Memory B cell (primary cell): ENCODE results near the gene MICU1.
A peak's percentile ranks its signal among the peaks of the same experiment; 100 is the strongest.
"Not testable (repeated sequence)": the region's sequence is repeated elsewhere in the genome, so short reads cannot be mapped to it uniquely, and the experiment has no call there.

Source experiments
- ATAC-seq: fragments of 150-1000 bp; cut with Tn5 transposase; 2 replicates; pipeline ENCODE4 v1.10.0; 2021; ENCODE audit warnings: low read depth, mild to moderate bottlenecking, moderate library complexity
- DNase-seq, 2 donors: peaks; one replicate each; pipeline ENCODE4 v3.0.0; 2022; ENCODE audit warnings: low spot score in 2 of 2
- H3K27ac Mint-ChIP-seq: one replicate; pipeline ENCODE4 v1.8.0; 2022; ENCODE audit warnings: mild to moderate bottlenecking, moderate library complexity, mixed read lengths
- H3K27me3 Mint-ChIP-seq: one replicate; pipeline ENCODE4 v1.8.0; 2022; ENCODE audit warnings: mixed read lengths
- H3K36me3 Mint-ChIP-seq: one replicate; pipeline ENCODE4 v1.8.0; 2022; ENCODE audit warnings: mild to moderate bottlenecking, mixed read lengths
- H3K4me1 Mint-ChIP-seq: one replicate; pipeline ENCODE4 v1.8.0; 2022; ENCODE audit warnings: mixed read lengths
- H3K4me3 Mint-ChIP-seq: one replicate; pipeline ENCODE4 v1.8.0; 2022; ENCODE audit warnings: mild to moderate bottlenecking, moderate library complexity, mixed read lengths
- H3K9me3 Mint-ChIP-seq: one replicate; pipeline ENCODE4 v1.8.0; 2022; ENCODE audit warnings: mixed read lengths

The MICU1 gene, protein sequence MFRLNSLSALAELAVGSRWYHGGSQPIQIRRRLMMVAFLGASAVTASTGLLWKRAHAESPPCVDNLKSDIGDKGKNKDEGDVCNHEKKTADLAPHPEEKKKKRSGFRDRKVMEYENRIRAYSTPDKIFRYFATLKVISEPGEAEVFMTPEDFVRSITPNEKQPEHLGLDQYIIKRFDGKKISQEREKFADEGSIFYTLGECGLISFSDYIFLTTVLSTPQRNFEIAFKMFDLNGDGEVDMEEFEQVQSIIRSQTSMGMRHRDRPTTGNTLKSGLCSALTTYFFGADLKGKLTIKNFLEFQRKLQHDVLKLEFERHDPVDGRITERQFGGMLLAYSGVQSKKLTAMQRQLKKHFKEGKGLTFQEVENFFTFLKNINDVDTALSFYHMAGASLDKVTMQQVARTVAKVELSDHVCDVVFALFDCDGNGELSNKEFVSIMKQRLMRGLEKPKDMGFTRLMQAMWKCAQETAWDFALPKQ

DNA sequence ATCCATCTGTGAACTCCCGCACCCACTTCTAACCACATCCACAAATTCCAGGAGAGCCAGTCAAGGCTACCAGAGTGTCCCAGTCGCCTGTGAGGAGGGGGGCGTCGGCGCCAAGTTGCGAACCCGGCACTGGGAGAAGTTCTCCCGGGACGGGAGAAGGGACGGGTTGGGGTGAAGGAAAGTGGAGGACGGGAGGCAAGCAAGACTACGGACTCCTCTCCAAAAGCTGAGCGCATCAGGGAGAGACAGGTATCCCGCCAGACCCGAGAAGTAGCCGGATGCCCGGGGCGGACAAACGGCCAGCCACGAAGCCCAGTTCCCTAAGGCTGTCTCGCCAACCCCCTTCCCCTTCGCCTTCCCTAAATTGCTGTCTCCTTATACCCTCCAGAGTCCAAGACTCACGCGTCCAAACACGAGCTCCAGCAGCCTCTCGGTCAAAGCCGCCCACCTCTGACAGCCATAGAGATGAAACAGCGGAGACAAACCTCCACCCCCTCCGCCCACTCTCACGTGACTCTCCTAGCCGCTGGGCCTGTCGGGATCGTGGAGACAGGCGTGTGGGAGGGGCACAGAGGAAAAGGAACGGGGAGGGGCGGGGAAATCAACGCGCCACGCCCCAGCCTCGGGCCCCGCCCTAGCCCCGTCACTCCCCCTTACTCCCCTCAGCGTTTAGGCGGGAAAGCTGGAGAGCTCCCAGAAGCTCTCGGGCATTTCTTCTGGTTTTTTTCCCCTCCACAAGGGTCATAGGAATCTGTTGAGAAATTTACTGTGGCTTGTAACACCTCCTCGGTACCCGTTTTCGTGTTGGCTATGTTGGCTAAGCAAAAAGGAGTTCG is at the start of gene MICU1:
TSS of gene MICU1 (minus strand) at position 472 of the 836 bp plus-strand sequence. CDS start 59,286 bp downstream, outside the sequence.
- DNase-seq (peak; percentile 81 to 90), ATAC-seq (peak; percentile 98)
- H3K27ac Mint-ChIP-seq = peak within 1 kb of the TSS; percentile 89
- H3K36me3 Mint-ChIP-seq = peaks cover 2% of the 10 kb centered on the region
- H3K9me3 Mint-ChIP-seq = no peaks in the 10 kb centered on the region
- peak within 1 kb of the TSS; percentile 97 for H3K4me3 Mint-ChIP-seq
- peaks cover 8% of the 10 kb centered on the region for H3K4me1 Mint-ChIP-seq
- no peaks in the 10 kb centered on the region for H3K27me3 Mint-ChIP-seq

DNA sequence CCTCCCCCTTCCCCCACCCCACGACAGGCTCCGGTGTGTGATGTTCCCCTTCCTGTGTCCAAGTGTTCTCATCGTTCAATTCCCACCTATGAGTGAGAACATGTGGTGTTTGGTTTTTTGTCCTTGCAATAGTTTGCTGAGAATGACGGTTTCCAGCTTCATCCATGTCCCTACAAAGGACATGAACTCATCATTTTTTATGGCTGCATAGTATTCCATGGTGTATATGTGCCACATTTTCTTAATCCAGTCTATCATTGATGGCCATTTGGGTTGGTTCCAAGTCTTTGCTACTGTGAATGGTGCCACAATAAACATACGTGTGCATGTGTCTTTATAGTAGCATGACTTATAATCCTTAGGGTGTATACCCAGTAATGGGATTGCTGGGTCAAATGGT is 48.3 kb upstream of the MICU1 start:
- H3K4me3 Mint-ChIP-seq, DNase-seq, ATAC-seq, H3K4me1 Mint-ChIP-seq, H3K36me3 Mint-ChIP-seq, H3K27me3 Mint-ChIP-seq, H3K27ac Mint-ChIP-seq, H3K9me3 Mint-ChIP-seq: not testable (repeated sequence)

DNA sequence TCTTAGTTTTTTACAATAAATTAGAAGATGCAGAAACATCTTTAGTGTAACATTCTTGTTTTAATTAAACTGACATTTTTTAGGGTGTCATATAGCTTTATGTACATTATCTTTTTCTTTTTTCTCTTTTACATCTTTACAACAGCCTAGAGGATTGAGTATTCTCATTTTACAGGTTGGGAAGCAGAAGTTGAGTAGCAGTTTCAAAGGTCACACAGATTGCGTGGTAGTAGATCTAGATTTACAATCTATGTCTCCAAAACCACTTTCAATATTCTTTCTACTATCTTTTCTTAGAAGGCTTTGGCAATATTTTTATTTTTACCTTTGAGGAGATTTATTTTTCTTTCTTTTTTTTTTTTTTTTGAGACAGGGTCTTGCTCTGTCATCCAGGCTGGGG is 47.4 kb upstream of the MICU1 start:
- Mint-ChIP-seq H3K27ac (no peak overlapping the region), H3K4me1 (peaks cover 5% of the 10 kb centered on the region), H3K9me3 (no peaks in the 10 kb centered on the region), H3K4me3 (no peak overlapping the region), H3K36me3 (peaks cover 1% of the 10 kb centered on the region), H3K27me3 (no peaks in the 10 kb centered on the region)
- no peak for ATAC-seq
- no peak for DNase-seq

DNA sequence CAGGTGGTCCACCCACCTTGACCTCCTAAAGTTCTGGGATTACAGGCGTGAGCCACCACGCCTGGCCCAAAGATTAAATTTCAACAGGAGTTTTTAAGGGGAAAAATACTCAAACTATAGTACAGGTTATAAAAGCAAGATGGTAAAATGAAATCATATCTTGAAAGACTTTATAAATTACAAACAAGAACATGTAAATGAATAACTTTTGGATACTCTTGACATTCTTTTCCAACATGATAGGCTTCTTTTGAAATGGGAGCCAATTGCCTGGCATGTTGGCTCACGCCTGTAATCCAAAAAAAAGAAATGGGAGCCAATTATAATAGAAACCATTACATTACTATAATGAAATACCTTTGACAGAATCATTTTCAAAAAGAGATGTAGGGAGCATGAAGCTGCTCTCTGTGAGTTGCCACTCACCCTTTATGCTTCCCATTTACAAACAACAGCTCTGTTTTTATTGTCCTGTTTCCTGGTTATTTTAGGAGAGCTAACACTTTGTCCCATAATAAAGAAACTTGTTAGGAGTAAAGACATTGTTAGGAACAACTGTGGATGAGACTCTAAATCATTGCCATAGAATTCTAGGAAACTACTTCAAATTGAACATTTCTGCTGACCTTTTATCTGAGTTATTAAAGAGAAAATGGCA is 41.5 kb upstream of the MICU1 start:
- DNase-seq (no peak), ATAC-seq (no peak)
- Mint-ChIP-seq H3K27ac (no peak overlapping the region), H3K4me1 (no peaks in the 10 kb centered on the region), H3K36me3 (peaks cover 1% of the 10 kb centered on the region), H3K4me3 (no peak overlapping the region), H3K9me3 (no peaks in the 10 kb centered on the region), H3K27me3 (peaks cover 2% of the 10 kb centered on the region)

GRCh38 chr10:72665925-72666324 is 40.0 kb upstream of the MICU1 start:
- DNase-seq (no peak), ATAC-seq (no peak)
- no peaks in the 10 kb centered on the region for H3K9me3 Mint-ChIP-seq
- H3K27ac Mint-ChIP-seq = no peak overlapping the region
- H3K4me3 Mint-ChIP-seq = no peak overlapping the region
- H3K27me3 Mint-ChIP-seq = peaks cover 2% of the 10 kb centered on the region
- no peaks in the 10 kb centered on the region for H3K36me3 Mint-ChIP-seq
- no peaks in the 10 kb centered on the region for H3K4me1 Mint-ChIP-seq

DNA sequence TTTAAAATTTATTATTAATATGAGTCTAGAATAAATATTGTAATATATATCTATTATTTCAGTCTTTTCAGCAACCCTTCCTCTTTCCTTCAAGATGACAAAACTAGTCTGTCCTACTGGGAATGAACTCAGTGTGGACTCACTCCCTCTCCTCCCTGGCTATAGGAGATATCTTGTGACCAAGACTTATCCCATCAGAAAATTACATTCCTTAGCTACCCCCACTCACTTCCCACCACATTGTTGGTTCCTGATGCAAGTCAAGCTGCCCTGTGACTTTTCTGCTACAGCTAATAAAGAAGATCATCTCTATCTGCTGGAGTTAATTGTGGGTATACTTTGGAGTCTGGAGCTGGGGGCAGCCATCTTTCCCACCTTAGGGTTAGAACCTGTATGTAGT is 38.1 kb upstream of the MICU1 start:
- H3K27ac Mint-ChIP-seq = no peak overlapping the region
- H3K4me1 Mint-ChIP-seq = no peaks in the 10 kb centered on the region
- peaks cover 3% of the 10 kb centered on the region for H3K27me3 Mint-ChIP-seq
- ATAC-seq (no peak), DNase-seq (no peak)
- peaks cover 1% of the 10 kb centered on the region for H3K9me3 Mint-ChIP-seq
- no peak overlapping the region for H3K4me3 Mint-ChIP-seq
- peaks cover 2% of the 10 kb centered on the region for H3K36me3 Mint-ChIP-seq

DNA sequence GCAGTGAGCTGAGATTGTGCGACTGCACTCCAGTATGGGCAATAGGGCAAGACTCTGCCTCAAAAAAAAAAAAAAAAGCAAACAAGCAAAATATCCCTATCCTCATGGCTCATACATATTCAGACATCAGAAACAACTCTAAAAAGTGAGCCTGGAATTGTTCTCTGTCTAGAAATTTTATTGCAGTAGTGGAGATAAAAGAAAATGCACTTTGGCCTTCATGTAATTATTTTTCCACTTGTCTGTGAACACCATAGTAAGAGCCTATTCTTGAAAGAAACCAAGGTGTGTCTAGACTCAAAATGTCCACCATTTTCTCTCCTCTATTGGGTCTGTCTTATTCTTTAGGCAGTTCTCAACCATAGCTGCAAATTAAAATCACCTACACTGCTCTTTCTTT is 35.6 kb upstream of the MICU1 start:
- ATAC-seq = no peak
- Mint-ChIP-seq H3K4me3 (no peak overlapping the region), H3K36me3 (peaks cover 2% of the 10 kb centered on the region), H3K27ac (no peak overlapping the region), H3K27me3 (peaks cover 1% of the 10 kb centered on the region), H3K4me1 (no peaks in the 10 kb centered on the region), H3K9me3 (peaks cover 1% of the 10 kb centered on the region)
- no peak for DNase-seq

DNA sequence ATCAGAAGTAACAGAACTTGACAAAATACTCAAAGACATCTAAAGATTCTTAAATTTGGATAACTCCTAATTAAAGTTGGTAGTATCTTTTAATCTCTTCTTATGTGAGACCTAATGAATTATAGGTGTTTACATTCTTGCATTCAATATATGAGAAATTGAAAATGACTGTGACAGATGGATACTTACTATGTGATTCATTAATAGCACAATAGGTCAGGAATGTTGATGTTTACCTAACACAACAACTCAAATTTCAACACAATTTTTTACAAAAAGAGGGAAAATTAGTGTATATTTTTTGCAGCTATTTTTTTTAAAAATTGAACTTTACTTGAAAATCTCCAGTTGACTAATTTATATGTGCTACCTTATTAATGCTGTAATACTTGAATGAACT is 34.3 kb upstream of the MICU1 start:
- no peak for ATAC-seq
- no peak overlapping the region for H3K27ac Mint-ChIP-seq
- peaks cover 1% of the 10 kb centered on the region for H3K9me3 Mint-ChIP-seq
- no peak for DNase-seq
- H3K4me1 Mint-ChIP-seq = no peaks in the 10 kb centered on the region
- H3K36me3 Mint-ChIP-seq = peaks cover 2% of the 10 kb centered on the region
- H3K27me3 Mint-ChIP-seq = peaks cover 1% of the 10 kb centered on the region
- H3K4me3 Mint-ChIP-seq = no peak overlapping the region

GRCh38 chr10:72659694-72660093 is 33.8 kb upstream of the MICU1 start:
- no peaks in the 10 kb centered on the region for H3K4me1 Mint-ChIP-seq
- DNase-seq (no peak), ATAC-seq (no peak)
- peaks cover 1% of the 10 kb centered on the region for H3K9me3 Mint-ChIP-seq
- peaks cover 2% of the 10 kb centered on the region for H3K36me3 Mint-ChIP-seq
- H3K4me3 Mint-ChIP-seq = no peak overlapping the region
- H3K27me3 Mint-ChIP-seq = peaks cover 1% of the 10 kb centered on the region
- H3K27ac Mint-ChIP-seq = no peak overlapping the region

GRCh38 chr10:72658696-72659400 is 33.0 kb upstream of the MICU1 start:
- peaks cover 2% of the 10 kb centered on the region for H3K36me3 Mint-ChIP-seq
- peaks cover 1% of the 10 kb centered on the region for H3K27me3 Mint-ChIP-seq
- ATAC-seq (no peak), DNase-seq (no peak)
- H3K4me1 Mint-ChIP-seq = no peaks in the 10 kb centered on the region
- peaks cover 1% of the 10 kb centered on the region for H3K9me3 Mint-ChIP-seq
- no peak overlapping the region for H3K27ac Mint-ChIP-seq
- no peak overlapping the region for H3K4me3 Mint-ChIP-seq

DNA sequence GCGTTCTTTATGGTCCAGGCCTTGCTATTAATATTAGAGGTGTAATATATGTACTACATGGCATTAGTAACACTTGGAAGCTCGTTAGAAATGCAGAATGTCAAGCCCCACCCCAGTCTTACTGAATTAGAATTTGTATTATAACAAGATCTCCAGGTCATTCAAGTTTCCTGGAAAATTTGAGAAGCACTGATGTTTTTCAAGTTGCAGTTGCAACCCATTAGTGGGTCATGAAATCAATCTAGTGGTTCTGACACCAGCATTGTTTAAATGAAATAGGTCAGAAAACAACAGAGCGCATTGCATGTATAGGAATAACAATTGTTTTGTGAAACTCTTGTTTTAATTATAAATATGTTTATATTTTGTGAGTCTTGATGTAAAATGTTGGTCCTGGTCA is 28.8 kb upstream of the MICU1 start:
- Mint-ChIP-seq H3K4me3 (no peak overlapping the region), H3K27me3 (no peaks in the 10 kb centered on the region), H3K36me3 (no peaks in the 10 kb centered on the region), H3K27ac (no peak overlapping the region), H3K9me3 (no peaks in the 10 kb centered on the region), H3K4me1 (no peaks in the 10 kb centered on the region)
- no peak for ATAC-seq
- DNase-seq = no peak

DNA sequence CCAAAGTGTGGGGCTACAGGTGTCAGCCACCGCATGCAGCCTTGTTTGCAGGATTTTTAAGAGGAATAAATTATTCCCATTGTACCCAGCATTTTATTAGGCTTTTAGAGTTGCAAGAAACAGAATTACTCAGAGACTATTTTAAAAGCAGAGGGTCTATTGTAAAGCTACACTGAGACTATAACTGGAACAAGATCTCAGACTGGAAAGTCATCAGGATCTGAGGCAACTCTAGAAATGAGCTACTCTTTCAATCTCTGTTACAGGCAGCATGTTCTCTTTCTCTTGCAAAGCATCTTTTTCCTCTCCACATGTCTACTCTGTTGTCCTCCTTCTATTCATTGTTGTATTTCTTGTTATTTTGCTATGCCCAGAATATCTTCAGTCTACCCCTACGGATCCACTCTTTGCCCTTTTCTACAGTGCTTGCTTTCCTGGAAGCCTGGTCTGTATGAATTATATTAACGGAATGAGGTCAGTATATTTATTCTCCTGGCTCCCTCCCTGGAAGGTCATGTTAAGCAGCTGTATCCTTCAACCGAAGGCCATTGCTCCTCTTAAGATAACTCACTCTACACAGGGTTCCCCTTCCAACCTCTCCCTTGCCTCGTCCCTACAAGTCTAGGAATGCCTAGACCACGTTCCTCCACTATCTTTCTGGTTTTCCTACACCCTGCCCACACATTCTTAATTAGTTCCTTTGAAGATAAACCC is 27.7 kb upstream of the MICU1 start:
- ATAC-seq (no peak), DNase-seq (no peak)
- Mint-ChIP-seq H3K4me1 (no peaks in the 10 kb centered on the region), H3K27ac (no peak overlapping the region), H3K36me3 (no peaks in the 10 kb centered on the region), H3K4me3 (no peak overlapping the region), H3K9me3 (no peaks in the 10 kb centered on the region), H3K27me3 (no peaks in the 10 kb centered on the region)

GRCh38 chr10:72649291-72649690 is 23.4 kb upstream of the MICU1 start:
- Mint-ChIP-seq H3K27ac (no peak overlapping the region), H3K27me3 (peaks cover 2% of the 10 kb centered on the region), H3K36me3 (no peaks in the 10 kb centered on the region), H3K4me3 (no peak overlapping the region), H3K4me1 (no peaks in the 10 kb centered on the region), H3K9me3 (no peaks in the 10 kb centered on the region)
- ATAC-seq (no peak), DNase-seq (no peak)
